ENCODE measurements around the gene SYCP1. TPM values are rescaled to one million over a fixed set of nuclear protein-coding genes. Genes with fewer than 3 reads are reported as not detected.

The SYCP1 gene
- total RNA-seq, 1 donor from 2014 or later = not detected

GRCh38 chr1:114982251-114982650 is 127.6 kb downstream of the SYCP1 start:
- H3K27ac Mint-ChIP-seq (ENCODE audit: unreplicated experiment) = no peak overlapping the region
- no peak for DNase-seq
- H3K4me3 Mint-ChIP-seq (ENCODE audit: unreplicated experiment) = no peak overlapping the region
- no peaks in the 10 kb centered on the region for H3K27me3 Mint-ChIP-seq (ENCODE audit: unreplicated experiment)
- TF ChIP-seq CTCF (IDR thresholded peaks at IDR 0.05; ENCODE audit: partially characterized antibody, unreplicated experiment) = no peak
- peaks cover 6% of the 10 kb centered on the region for H3K9me3 Mint-ChIP-seq (ENCODE audit: unreplicated experiment)
- peaks cover 17% of the 10 kb centered on the region for H3K36me3 Mint-ChIP-seq (ENCODE audit: unreplicated experiment)
- no peaks in the 10 kb centered on the region for H3K4me1 Mint-ChIP-seq (ENCODE audit: low read depth, unreplicated experiment)

GRCh38 chr1:114986286-114986685 is 131.6 kb downstream of the SYCP1 start:
- no peak overlapping the region for H3K27ac Mint-ChIP-seq (ENCODE audit: unreplicated experiment)
- H3K36me3 Mint-ChIP-seq (ENCODE audit: unreplicated experiment) = peaks cover 27% of the 10 kb centered on the region
- peaks cover 6% of the 10 kb centered on the region for H3K9me3 Mint-ChIP-seq (ENCODE audit: unreplicated experiment)
- no peak overlapping the region for H3K4me3 Mint-ChIP-seq (ENCODE audit: unreplicated experiment)
- TF ChIP-seq CTCF (IDR thresholded peaks at IDR 0.05; ENCODE audit: partially characterized antibody, unreplicated experiment) = no peak
- no peaks in the 10 kb centered on the region for H3K27me3 Mint-ChIP-seq (ENCODE audit: unreplicated experiment)
- DNase-seq = no peak
- no peaks in the 10 kb centered on the region for H3K4me1 Mint-ChIP-seq (ENCODE audit: low read depth, unreplicated experiment)

- H3K4me1 Mint-ChIP-seq (ENCODE audit: low read depth, unreplicated experiment) = no peaks in the 10 kb centered on the region
- no peak overlapping the region for H3K27ac Mint-ChIP-seq (ENCODE audit: unreplicated experiment)
- H3K4me3 Mint-ChIP-seq (ENCODE audit: unreplicated experiment) = no peak overlapping the region
- H3K9me3 Mint-ChIP-seq (ENCODE audit: unreplicated experiment) = peaks cover 2% of the 10 kb centered on the region
- DNase-seq = no peak
- TF ChIP-seq CTCF (IDR thresholded peaks at IDR 0.05; ENCODE audit: partially characterized antibody, unreplicated experiment) = no peak
- peaks cover 14% of the 10 kb centered on the region for H3K36me3 Mint-ChIP-seq (ENCODE audit: unreplicated experiment)
- no peaks in the 10 kb centered on the region for H3K27me3 Mint-ChIP-seq (ENCODE audit: unreplicated experiment)
Measured at GRCh38 chr1:114988095-114988494, 133.4 kb downstream of the SYCP1 start.

- no peaks in the 10 kb centered on the region for H3K36me3 Mint-ChIP-seq (ENCODE audit: unreplicated experiment)
- DNase-seq = no peak
- H3K4me1 Mint-ChIP-seq (ENCODE audit: low read depth, unreplicated experiment) = no peaks in the 10 kb centered on the region
- H3K27ac Mint-ChIP-seq (ENCODE audit: unreplicated experiment) = no peak overlapping the region
- no peak overlapping the region for H3K4me3 Mint-ChIP-seq (ENCODE audit: unreplicated experiment)
- H3K27me3 Mint-ChIP-seq (ENCODE audit: unreplicated experiment) = no peaks in the 10 kb centered on the region
- peaks cover 2% of the 10 kb centered on the region for H3K9me3 Mint-ChIP-seq (ENCODE audit: unreplicated experiment)
- TF ChIP-seq CTCF (IDR thresholded peaks at IDR 0.05; ENCODE audit: partially characterized antibody, unreplicated experiment) = no peak
Measured at GRCh38 chr1:114997510-114998289, 143.0 kb downstream of the SYCP1 start.

GRCh38 chr1:115006191-115006590 is 151.5 kb downstream of the SYCP1 start:
- Mint-ChIP-seq H3K27me3 (ENCODE audit: unreplicated experiment) (no peaks in the 10 kb centered on the region), H3K4me1 (ENCODE audit: low read depth, unreplicated experiment) (no peaks in the 10 kb centered on the region), H3K27ac (ENCODE audit: unreplicated experiment) (no peak overlapping the region), H3K4me3 (ENCODE audit: unreplicated experiment) (no peak overlapping the region), H3K36me3 (ENCODE audit: unreplicated experiment) (no peaks in the 10 kb centered on the region), H3K9me3 (ENCODE audit: unreplicated experiment) (no peaks in the 10 kb centered on the region)
- no peak for DNase-seq
- TF ChIP-seq CTCF (IDR thresholded peaks at IDR 0.05; ENCODE audit: partially characterized antibody, unreplicated experiment) = no peak

Data from glutamatergic neuron (in vitro differentiated cells).